HG03025 (cell line): ENCODE results near the gene TRAF3IP1.
"Not testable (repeated sequence)": the region's sequence is repeated elsewhere in the genome, so short reads cannot be mapped to it uniquely, and the experiment has no call there.

ENCODE experiments used
- ATAC-seq: cut with Tn5 transposase; IDR thresholded peaks from one replicate; pipeline ENCODE4 v1.9.1; 2021; ENCODE audit warnings: mild to moderate bottlenecking, moderate library complexity; ENCODE audit not compliant: unreplicated experiment, low FRiP score

Gene TRAF3IP1

DNA sequence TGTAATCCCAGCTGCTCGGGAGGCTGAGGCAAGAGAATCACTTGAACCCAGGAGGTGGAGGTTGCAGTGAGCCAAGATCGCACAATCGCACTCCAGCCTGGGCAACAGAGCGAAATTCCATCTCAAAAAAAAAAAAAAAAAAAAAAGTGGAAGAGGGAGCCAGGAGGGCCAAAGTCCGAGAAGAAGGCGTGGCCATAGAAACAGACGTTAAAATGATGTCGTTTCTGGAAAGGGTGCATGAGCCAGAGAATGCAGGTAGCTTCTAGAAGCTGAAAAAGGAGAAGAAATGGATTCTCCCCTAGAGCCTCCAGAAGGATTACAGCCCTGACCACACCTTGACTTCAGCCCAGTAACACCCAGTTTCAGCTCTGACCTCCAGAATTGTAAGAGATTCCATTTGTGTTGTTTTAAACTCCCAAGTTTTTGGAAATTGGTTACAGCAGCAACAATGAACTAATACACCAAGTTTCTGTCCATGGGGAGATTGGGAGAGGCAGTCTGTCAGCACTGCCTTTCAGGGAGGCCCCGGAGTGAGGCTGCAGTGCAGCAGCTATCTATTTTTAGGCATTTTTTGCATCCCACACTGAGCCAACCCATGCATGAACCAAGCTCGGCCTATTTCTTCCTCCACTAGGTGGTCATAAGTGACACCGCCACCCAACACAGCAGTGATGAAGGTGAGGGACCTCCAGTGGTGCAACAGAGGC, 14.2 kb upstream of the TRAF3IP1 start:
- ATAC-seq = no peak

DNA sequence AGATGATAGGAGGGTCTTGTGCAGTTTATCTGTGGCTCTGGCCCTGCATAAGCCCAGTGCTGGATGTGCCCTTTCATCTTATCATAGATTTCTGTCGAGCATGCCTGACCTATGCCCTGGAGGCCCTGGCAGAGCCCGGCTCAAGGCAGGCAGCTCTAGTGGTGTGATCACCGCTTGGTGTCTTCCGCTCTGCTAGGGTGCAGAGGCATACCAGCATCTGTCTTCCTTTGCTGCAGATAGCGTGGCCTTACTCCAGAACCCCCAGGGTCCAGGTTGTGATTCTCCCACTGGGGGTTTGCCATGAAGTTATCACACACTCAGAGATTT, 13.7 kb upstream of the TRAF3IP1 start:
- no peak for ATAC-seq

DNA sequence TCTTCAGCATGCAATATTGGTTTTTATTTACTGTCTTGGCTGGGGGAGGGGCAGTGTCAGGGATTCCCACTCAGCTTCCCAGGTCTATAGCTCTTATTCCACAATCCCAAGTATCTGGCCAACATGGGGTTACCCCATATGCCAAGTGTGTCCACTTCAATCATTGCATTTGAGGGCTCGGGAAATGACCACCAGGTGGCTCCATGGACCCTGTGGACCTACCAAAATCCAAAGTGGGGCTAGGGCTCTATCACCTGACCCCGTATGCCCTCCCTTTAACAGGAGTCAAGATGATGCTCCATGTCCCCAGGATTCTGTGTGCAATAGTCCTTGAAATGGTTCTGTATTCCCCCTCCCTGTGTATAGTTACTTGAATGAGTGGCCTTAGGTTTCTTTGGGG, 12.1 kb upstream of the TRAF3IP1 start:
- no peak for ATAC-seq

DNA sequence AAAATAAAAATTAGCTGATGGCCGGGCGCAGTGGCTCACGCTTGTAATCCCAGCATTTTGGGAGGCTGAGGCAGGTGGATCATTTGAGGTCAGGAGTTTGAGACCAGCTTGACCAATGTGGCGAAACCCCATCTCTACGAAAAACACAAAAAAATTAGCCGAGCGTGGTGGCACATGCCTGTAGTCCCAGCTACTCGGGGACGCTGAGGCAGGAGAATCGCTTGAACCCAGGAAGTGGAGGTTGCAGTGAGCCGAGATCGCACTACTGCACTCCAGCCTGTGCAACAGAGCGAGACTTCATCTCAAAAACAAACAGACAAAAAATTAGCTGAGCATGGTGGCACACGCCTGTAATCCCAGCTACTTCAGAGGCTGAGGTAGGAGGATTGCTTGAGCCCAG, 9.6 kb upstream of the TRAF3IP1 start:
- not testable (repeated sequence) for ATAC-seq

DNA sequence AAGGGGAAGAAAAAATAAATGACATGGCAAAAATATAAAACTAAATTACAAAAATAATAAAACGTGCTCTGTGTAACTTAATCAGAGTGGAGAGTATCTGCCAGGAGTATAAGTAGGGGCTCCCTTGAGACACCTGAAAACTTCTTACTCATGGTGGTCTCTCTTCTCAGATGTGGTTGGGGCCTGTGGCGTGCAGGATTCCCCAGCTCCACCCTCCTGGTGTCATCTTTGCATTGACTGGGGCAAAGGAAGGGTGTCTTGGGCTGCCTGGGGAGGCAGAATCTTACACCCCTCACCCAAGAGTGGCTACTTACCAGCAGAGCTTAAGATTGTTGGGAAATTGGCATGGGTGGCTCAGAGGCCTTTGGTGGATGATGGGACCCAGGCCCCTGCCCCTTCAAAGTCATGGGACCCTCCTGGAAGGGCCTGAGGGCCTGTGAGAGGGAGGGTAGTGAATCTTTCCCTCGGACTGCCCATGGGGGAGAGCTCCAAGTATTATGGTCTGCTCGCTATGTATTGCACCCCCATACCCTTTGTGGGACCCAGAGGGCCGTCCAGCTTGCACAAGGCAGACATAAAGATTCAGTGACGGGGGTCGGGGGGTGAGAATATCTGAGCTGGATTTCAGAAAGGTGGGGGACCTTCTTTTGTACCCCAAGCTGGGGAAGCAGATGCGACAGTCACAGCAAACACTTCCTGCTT, 6.9 kb upstream of the TRAF3IP1 start:
- ATAC-seq = no peak

DNA sequence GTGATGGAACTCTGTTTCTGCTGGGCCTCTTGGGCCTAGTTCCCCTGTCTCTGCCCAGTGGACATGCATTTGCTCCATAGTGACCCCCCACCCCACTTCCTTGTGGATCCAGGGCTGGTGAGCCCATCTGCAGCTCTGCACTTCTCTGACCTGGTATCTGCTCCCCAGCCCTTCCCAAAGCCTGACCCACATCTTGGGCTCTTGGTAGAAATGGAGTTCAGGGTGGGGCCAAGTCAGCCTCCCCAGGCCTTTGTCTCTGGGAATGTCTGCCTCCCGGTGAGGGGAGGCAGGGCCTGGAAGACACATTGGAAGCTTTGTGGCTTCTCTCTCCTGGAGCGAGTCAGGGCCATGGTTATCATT, 6.3 kb upstream of the TRAF3IP1 start:
- no peak for ATAC-seq

DNA sequence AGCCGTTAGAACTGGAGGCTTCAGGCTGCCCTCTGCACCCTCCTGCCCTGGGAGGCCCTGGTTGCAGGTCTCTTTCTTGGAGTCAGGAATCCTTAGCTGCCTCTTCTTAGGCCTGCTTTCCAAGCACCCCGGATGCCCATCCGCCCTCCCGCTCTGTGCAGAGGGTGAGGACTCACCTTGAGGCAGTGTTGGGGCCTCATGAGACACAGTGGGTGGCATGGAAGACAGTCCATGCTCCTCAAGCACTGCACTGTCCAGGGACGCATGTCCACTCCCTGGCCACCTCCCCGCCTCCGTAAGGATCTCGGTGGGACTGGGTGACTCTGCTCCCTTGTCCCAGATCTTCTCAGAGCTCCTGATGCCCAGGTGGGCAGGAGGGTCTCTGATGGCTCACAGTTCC, 5.7 kb upstream of the TRAF3IP1 start:
- ATAC-seq = no peak

DNA sequence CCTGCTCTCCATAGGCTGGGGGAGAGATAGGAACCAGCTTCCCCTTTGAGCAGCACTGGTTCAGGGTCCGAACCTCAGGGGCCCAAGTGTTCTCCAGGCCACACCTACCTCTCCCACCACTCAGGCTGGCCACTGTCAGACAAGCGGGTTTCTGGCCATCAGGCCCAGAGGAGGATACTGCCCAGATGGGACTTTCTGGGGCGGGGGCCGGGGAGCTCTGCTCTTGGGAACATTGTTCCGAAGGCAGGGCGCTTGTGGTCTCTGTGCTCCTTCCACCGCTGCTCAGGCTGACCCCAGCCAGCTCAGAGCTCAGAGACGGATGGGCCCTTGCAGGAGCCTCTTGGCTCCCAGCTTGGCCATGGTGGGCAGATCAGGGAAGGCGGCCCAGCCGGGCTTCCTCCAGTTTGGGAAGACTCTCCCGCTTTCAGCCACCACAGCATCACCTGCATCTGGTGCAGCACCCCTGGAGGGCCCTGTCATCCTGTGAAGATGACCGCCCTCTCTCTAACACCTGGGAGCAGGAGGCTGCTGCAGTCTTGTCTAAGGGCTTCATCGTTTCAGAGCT, 5.2 kb upstream of the TRAF3IP1 start:
- no peak for ATAC-seq

DNA sequence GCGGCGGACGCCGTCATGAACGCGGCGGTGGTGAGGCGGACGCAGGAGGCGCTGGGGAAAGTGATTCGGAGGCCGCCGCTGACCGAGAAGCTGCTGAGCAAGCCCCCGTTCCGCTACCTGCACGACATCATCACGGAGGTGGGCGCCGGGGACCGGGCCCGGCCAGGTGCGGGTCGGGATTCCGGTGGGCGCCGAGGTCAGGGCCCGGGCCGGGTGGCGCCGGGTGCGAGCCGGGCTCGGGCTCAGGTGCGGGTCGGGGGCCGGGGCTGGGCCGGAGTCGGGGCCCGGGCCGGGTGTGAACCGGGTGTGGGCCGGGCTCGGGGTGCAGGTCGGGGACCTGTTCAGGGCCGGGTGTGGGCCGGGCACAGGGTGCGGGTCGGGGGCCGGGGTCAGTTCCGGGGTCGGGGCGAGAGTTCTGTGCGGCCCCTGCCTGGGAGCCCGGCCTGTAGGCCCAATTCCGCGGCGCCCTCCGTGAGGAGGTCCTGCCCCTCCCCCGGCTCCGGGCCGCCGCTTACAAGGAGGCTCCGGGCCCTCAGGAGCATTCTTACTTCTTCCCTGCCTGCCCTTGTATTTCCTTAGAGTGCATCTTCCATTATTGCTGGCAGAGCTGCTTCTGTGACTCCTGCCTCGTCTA, 447 bp downstream of the TRAF3IP1 start:
- ATAC-seq = peak; percentile 23

DNA sequence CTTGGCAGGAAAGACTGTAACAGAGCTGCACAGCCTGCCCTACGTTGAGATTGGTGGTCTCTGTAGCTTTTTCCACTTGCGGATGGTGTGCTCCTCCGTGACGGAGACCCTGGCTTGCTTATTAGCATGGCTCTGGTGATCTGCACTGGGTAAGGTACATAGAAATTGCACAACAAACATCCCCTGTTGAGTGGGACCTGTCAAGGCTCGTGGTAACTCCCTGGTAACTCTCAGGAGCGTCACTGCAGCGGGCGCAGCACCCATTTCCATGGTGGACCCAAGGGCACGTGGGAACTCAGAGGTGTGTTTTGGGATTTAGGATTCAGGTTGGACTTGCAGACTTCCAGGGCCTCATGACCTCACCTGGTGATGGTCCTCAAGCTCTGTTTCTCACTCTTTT, 1.1 kb downstream of the TRAF3IP1 start:
- ATAC-seq = no peak

DNA sequence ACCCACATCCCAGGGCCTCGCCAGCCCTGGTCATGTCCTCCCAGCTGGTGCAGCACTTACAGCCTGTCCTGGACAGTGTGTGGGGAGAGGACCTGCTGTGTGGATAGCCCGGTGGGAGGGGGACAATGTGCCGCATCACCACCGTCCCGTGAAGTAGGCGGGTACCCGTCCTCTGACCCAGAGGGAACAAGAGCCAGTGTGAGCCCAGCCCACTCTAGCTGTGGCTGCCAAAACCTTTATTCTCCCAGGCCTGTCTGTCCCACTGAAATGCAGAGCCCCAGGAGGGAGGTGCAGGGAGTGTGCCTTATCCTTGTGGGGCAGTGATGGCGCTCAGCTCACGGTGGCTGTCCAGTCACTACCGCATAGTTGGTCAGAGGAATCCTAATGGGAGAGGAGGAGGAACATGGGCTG, 1.7 kb downstream of the TRAF3IP1 start:
- ATAC-seq = no peak

DNA sequence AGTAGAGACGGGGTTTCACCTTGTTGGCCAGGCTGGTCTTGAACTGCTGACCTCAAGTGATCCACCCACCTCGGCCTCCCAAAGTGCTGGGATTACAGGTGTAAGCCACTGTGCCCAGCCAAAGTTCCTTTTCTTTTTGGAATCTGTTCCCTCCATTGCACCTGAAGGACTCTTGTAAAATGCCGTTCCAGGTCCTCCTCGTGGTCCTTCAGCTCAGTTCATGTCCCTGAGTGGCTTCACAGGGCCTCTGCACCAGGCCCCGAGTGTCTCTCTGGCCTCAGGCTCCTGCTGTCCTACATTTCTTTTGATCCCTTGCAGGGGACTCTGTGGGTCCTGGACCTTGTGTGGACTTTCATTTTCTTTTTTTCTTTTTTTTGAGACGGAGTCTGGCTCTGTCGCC, 3.9 kb downstream of the TRAF3IP1 start:
- not testable (repeated sequence) for ATAC-seq

DNA sequence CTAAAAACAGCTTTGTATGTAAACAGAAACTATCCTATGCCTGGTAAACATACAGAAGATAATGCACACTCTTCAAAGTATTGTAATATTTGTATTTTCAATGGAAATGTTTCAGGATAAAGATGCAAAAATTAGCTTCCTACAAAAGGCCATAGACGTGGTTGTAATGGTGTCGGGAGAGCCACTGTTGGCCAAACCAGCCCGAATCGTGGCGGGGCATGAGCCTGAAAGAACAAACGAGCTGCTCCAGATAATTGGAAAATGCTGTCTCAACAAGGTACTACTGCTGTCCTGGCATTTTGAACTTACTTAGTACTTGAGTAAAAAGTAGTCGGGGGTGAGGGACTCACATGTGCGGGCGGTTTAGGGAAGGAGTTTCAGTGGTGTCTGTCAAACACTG, 5.4 kb downstream of the TRAF3IP1 start:
- no peak for ATAC-seq

DNA sequence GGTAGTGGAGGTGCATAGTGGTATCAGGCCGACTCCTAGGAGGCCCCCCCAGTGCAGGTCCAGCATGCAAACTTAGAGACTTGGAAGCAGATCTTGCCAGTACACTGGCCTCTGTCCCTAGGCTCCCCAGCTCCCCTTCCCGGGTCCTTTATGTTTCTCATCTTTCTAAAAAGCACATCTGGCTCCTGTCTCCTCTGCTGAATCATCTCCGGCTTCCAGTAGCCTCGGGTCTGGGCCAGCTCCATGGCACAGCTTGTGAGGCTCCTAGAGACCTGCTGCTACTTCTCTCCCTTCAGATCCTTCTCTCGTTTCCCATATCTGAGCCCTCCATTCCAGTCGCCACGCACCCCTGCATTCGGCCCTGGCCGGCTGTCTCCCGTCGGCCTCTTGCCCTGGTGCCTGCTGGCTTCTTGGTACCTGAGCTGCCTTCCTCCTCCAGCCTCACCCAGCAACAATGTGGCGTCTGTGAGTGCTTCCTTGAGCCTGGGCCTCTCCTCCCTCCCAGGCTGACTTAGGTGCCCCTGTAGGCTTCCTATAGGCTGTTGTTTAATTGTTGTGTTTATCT, 6.6 kb downstream of the TRAF3IP1 start:
- no peak for ATAC-seq

DNA sequence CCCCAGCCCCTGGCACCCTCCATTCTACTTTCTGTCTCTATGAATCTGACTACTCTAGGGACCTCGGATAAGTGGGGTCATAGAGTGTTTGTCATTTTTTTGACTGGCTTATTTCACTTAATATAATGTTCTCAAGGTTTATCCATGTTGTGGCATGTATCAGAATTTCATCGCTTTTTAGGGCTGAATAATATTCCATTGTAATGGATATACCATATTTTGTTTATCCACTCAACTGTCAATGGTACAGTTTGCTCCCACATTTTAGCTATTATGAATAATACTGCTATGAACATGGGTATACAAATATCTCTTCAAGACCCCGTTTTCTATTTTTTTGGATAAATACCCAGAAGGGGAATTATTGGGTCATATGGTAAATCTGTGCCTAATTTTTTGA, 7.4 kb downstream of the TRAF3IP1 start:
- no peak for ATAC-seq

DNA sequence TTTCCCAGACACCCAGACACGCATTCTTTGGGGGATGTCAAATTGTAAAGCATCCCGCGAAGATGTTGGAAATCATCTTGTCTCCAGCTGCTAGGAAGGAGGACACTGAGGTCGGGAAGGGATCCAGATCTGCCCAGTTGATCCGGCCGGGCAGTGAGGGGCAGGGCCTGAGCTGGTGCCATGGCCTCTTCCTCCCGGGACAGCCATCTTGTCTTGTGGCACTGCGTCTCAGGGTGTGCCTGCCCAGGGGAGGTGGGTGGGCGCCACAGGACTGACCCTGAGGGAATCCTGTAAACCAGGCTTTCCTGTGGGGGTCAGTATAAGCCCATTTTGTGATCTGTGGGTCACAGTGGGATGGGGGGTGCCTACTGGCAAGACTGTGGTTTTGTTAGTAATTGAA, 10.1 kb downstream of the TRAF3IP1 start:
- ATAC-seq = no peak

DNA sequence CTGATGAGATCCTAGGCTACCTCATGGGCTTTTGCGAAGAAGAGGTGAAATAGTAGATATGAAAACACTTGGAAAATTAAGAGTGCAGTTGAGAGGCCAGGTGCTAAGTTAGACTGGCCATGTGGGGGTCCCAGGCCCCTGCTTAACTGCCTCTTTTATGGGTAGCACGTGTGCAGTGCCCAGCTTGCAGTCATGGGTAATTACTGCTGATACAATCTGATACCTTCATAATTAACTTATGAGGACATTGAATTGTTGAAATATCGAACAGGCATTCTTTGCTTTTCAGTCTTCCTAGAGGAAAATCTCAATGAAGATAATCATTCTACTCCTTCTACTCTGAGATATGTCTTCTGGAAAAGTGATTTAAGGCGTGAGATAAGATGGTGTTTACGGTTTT, 11.6 kb downstream of the TRAF3IP1 start:
- no peak for ATAC-seq

DNA sequence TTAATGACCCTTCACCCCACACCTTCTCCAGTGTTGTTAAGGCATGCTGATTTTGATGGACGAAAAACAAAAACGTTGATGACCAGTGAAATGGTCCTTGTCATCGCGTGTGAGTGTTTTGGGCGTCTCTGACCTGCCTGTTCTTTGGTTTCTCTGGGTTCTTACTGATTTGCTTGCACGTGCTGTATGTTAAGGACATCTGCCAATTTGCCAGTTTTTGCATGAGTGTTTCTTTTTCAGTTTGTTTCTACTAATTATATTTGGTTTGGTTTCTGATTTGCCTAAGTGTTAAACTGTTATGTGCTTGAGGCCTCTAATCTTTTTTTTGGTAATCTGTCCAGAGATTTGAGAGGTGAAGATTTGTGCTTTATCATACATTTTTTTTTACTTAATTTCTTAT, 14.6 kb downstream of the TRAF3IP1 start:
- no peak for ATAC-seq

DNA sequence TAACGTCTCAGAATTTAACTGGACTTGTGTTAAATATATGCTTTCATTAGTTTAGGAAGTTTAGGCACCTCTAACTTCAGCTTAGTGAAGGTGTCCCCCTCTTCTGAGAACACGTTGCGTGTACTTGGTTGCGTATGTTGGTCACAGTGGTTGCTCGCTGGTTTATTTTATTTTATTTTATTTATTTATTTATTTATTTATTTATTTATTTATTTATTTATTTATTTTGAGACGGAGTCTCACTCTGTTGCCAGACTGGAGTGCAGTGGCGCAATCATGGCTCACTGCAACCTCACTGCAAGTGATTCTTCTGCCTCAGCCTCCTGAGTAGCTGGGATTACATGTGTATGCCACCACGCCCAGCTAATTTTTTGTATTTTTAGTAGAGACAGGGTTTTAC, 15.3 kb downstream of the TRAF3IP1 start:
- not testable (repeated sequence) for ATAC-seq

DNA sequence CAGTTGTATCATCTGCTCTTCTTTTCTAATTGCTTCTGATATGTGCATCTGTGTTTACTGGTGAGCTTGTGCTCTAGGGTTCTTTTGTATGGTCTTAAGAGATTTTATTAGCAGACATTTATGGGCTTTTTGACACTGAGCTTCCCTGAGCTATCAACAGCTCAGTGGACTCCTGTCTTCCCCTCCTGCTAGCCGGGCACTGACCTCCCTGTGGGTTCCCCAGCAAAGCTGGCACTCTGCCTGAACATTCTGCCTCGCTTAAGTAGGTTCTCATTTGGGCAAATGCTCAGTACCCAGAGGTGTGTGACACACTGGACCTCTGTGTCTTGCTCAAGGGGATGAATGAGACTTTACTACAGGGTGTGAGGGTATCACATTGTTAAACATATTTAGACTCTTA, 15.8 kb downstream of the TRAF3IP1 start:
- no peak for ATAC-seq

DNA sequence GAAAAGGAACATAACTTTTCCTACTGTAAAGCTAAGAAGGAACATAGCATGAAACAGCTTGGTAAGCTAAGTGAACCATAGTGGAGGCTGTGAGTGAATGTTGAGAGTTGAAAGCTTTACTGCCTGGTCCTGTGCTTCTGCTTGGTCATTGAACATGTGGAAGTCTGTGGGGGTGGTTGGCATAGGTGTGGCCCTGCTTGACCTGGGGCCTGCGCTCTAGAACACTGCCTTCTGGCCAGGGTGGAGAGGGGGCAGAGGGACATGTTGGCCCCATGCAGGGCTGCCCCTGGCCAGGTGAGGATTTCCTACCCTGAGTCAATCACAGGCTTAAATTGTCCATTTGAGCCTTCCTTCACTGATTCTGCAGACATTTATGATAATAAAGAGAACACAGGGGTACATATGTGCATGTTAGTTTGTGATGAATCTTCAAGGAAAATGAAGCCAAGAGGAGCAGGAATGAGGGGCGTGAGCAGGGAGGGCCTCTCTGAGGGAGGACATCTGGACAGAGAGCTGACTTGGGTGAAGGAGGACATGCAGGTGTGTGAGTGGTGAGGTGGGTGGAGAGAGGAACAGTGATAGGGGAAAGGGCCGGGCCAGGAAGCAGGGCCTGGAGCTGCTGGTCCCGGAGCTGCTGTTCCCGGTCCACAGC, 16.6 kb downstream of the TRAF3IP1 start:
- no peak for ATAC-seq
